GM12892 (cell line): ENCODE measurements around the gene ARHGAP32.

Source experiments
- POLR2A ChIP-seq: IDR thresholded peaks from 2 replicates; pipeline ENCODE4 v1.6.1; 2011; ENCODE audit warnings: low read depth, low read length, control low read depth
- POLR2AphosphoS5 ChIP-seq: IDR thresholded peaks from 2 replicates; pipeline ENCODE4 v1.6.1; 2011; ENCODE audit warnings: low read depth, low read length, control low read depth
- TAF1 ChIP-seq: IDR thresholded peaks from 2 replicates; pipeline ENCODE4 v1.6.1; 2011; ENCODE audit warnings: low read depth, mild to moderate bottlenecking, control low read depth, low read length, borderline replicate concordance

GRCh38 chr11:128948583-128948982 lies 243.5 kb downstream of the ARHGAP32 start:
- TF ChIP-seq POLR2A (no peak), TAF1 (no peak), POLR2AphosphoS5 (no peak)
